GM19455 (cell line): ENCODE measurements around the gene KIF1B.
"Not testable (repeated sequence)": the region's sequence is repeated elsewhere in the genome, so short reads cannot be mapped to it uniquely, and the experiment has no call there.

Experiments used
- ATAC-seq: cut with Tn5 transposase; IDR thresholded peaks from one replicate; pipeline ENCODE4 v1.9.1; 2021; ENCODE audit not compliant: unreplicated experiment

KIF1B gene

DNA sequence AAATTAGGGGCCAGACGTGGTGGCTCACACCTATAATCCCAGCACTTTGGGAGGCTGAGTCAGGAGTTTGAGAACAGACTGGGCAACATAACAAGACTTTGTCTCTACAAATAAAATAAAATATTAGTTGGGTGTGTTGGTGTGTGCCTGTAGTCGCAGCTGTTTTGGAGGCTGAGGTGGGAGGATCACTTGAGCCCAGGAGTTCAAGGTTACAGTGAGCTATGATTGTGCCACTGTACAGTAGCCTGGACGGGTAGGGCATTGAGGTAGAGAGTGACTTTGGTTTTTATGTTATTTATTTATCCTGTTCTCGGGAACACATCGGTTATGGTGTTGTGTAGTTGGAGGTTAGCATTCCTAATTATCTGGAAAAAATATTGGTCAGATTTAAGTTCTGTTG is 19.5 kb downstream of the KIF1B start:
- no peak for ATAC-seq

DNA sequence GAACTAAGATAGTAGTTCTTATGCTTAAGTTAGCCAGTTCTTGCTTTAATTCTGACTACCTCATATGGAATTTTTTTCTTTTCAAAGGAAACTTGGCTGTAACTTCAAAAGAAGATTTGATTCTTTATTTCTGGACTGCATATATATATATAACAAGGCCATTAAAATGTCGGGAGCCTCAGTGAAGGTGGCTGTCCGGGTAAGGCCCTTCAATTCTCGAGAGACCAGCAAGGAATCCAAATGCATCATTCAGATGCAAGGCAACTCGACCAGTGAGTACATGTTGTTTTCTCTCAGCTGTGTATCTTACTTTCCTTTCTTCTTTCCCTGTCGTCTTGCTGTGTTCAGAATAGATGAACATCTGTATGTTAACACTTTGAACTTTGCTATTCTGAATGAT is 21.8 kb downstream of the KIF1B start:
- ATAC-seq: no peak

- ATAC-seq: no peak
Measured at GRCh38 chr1:10236405-10237156, 26.2 kb downstream of the KIF1B start.

- no peak for ATAC-seq
Measured at GRCh38 chr1:10237157-10237539, 26.8 kb downstream of the KIF1B start.

GRCh38 chr1:10242135-10242534 is 31.8 kb downstream of the KIF1B start:
- ATAC-seq: no peak

DNA sequence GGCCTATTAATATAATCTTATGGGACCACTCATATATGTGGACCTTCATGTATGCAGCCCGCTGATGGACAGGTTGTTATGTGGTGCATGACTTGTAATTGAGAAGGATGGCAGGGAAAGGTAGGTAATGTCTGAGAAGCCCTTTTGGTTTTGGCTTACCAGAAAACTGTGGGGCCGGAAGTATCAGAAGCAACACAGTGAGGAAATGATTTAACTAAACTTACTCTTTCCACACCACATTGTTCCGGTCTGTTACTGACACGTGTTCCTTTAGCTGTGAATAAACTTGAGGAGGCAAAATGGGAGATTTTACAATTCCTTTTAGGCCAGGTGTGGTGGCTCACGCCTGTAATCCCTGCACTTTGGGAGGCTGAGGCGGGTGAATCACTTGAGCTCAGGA is 32.4 kb downstream of the KIF1B start:
- no peak for ATAC-seq

DNA sequence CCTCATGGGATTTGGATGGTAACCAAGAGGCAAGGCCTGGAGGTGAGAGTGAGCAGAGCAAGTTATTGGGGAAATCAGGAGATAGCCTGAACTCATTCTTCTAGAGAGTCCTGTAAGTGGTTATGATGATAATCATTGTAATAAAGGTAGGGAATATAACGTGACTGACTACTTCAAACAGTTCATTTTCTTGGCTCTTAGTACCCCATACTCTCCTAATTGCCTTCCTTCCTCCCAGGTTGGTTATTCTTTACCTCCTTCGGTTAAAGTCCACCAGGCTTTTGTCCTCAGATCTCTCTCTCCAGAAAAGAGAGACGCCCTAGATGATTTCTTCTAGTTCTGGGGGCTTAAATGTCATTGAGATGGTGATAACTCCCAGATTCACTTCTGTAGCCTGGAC is 35.3 kb downstream of the KIF1B start:
- no peak for ATAC-seq

DNA sequence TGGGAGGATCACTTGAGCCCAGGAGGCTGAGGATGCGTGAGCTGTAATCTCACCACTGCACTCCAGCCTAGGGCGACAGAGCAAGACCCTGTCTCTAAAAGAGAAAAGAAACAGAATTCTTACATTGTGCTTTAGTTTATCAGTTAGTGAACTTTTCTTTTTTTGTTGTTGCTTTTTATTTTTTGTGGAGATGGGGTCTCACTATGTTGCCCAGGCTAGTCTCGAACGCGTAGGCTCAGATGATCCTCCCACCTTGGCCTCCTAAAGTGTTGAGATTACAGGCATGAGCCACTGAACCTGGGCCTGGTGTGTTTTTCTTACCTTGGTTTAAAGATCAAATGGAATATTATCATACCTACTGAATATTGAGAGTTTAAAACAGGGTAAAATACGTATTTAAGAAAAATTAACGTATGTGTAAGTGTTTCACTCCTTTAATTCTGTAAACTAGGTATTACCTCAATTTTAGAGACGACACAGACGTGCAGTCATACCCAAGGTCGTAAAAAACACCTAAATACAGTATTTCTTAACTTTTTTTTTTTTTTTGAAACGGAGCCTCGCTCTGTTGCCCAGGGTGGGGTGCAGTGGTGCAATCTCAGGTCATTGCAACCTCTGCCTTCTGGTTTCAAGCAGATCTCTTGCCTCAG is 39.6 kb downstream of the KIF1B start:
- no peak for ATAC-seq

DNA sequence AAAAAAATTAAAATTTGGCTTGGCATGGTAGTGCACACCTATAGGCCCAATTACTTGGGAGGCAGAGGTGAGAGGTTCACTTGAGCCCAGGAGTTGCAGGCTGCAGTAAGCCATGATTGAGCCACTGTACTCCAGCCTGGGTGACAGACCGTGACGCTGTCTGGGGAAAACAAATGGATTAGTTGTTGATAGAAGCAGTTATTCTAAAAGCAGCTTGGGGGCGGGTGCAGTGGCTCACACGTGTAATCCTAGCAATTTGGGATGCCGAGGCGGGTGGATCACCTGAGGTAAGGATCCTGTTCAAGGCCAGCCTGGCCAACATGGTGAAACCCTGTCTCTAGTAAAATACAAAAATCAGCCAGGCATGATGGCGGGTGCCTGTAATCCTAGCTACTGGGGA is 40.3 kb downstream of the KIF1B start:
- ATAC-seq: no peak

- ATAC-seq: not testable (repeated sequence)
Measured at GRCh38 chr1:10251325-10252108, 41.1 kb downstream of the KIF1B start.

- no peak for ATAC-seq
Measured at GRCh38 chr1:10252508-10252907, 42.1 kb downstream of the KIF1B start.

DNA sequence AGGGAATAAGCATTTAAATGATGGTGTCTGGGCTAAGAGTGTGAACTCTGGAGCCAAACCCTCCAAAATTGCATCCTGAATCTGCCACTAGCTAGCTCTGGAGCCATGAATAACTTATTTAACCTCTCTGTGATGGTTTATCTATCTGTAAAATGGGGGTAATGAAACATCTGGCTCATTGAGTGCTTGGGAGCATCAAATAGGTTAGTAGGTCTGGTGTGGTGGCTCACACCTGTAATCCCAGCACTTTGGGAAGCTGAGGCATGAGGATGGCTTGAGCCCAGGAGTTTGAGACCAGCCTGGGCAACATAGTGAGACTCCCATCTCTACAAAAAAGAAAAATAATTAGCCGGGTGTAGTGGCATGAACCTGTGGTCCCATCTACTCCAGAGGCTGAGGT is 42.8 kb downstream of the KIF1B start:
- ATAC-seq: no peak

DNA sequence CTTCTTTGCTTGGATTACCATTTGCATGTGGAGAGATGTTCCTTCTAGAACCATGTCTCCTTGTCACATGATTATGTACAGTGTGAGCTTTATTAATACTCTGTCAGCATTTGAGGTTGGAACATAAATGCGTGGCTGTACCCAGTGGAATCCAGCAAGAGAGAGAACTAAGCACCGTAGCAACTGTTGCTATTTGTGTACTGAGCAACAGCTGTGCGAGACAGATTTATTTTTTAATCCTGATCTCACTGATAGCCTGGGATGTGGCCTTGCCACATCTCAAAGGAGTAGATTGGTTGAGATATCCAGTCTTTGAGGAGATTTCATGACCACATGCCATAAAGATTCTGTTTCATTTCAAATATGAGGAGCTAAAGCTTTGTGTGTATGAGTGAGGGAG is 43.4 kb downstream of the KIF1B start:
- no peak for ATAC-seq

DNA sequence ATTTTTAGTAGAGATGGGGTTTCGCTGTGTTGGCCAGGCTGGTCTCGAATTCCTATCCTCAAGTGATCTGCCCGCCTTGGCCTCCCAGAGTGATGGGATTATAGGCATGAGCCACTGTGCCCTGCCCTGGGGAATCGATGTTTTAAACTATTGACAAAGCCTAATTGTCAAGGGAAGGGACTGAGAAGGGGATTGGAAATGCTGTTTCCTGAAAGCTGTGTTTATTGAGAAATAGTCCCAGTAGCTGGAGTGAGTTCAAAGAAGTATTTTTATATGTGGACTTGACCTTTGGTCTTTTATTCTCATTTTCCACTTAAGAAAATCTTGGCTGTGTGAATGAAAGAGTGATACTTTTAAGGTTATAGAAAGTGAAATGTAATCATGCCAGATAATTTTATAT is 47.5 kb downstream of the KIF1B start:
- no peak for ATAC-seq

GRCh38 chr1:10259547-10259946 is 49.2 kb downstream of the KIF1B start:
- not testable (repeated sequence) for ATAC-seq

GRCh38 chr1:10263450-10264082 is 53.2 kb downstream of the KIF1B start:
- no peak for ATAC-seq

- no peak for ATAC-seq
Measured at GRCh38 chr1:10265027-10265426, 54.7 kb downstream of the KIF1B start.

- no peak for ATAC-seq
Measured at GRCh38 chr1:10265900-10266299, 55.5 kb downstream of the KIF1B start.

- no peak for ATAC-seq
Measured at GRCh38 chr1:10267319-10267718, 56.9 kb downstream of the KIF1B start.

GRCh38 chr1:10267921-10268320 is 57.6 kb downstream of the KIF1B start:
- no peak for ATAC-seq

GRCh38 chr1:10271090-10271489 is 60.7 kb downstream of the KIF1B start:
- no peak for ATAC-seq

- no peak for ATAC-seq
Measured at GRCh38 chr1:10271869-10272268, 61.5 kb downstream of the KIF1B start.
